ENCODE measurements around the gene HPCAL1.

HPCAL1 gene

GRCh38 chr2:10393640-10393982, 90.9 kb downstream of the HPCAL1 start:
- DNase-seq, result no peak

GRCh38 chr2:10395893-10396292, 93.2 kb downstream of the HPCAL1 start:
- no peak for DNase-seq

- no peak for DNase-seq
These were observed 93.8 kb downstream of the HPCAL1 start for GRCh38 chr2:10396464-10396863.

GRCh38 chr2:10397297-10397875, 94.7 kb downstream of the HPCAL1 start:
- DNase-seq, result no peak

- no peak for DNase-seq
These were observed 95.2 kb downstream of the HPCAL1 start for GRCh38 chr2:10397878-10398277.

- DNase-seq, result no peak
These were observed 95.8 kb downstream of the HPCAL1 start for GRCh38 chr2:10398496-10398895.

- DNase-seq, result no peak
These were observed 96.7 kb downstream of the HPCAL1 start for GRCh38 chr2:10399358-10399757.

GRCh38 chr2:10400002-10400401, 97.3 kb downstream of the HPCAL1 start:
- no peak for DNase-seq

- no peak for DNase-seq
These were observed 97.9 kb downstream of the HPCAL1 start for GRCh38 chr2:10400568-10400977.

GRCh38 chr2:10400978-10401951, 98.6 kb downstream of the HPCAL1 start:
- no peak for DNase-seq

GRCh38 chr2:10402062-10402585, 99.4 kb downstream of the HPCAL1 start:
- no peak for DNase-seq

GRCh38 chr2:10402653-10403215, 100.0 kb downstream of the HPCAL1 start:
- DNase-seq, result no peak

- DNase-seq, result peak; percentile 82
These were observed 101.8 kb downstream of the HPCAL1 start for GRCh38 chr2:10404324-10405143.

GRCh38 chr2:10405448-10405847, 102.7 kb downstream of the HPCAL1 start:
- peak; percentile 96 for DNase-seq

- no peak for DNase-seq
These were observed 103.3 kb downstream of the HPCAL1 start for GRCh38 chr2:10406016-10406415.

- DNase-seq, result no peak
These were observed 103.9 kb downstream of the HPCAL1 start for GRCh38 chr2:10406491-10407188.

GRCh38 chr2:10407432-10407831, 104.7 kb downstream of the HPCAL1 start:
- DNase-seq, result no peak

- DNase-seq, result no peak
These were observed 105.3 kb downstream of the HPCAL1 start for GRCh38 chr2:10407841-10408648.

GRCh38 chr2:10408649-10409579, 106.2 kb downstream of the HPCAL1 start:
- DNase-seq, result peak; percentile 18

Data from NCI-H446 treated with DMSO at 0.1 percent for 48 hours (cell line).